Chondrocyte (in vitro differentiated cells): Measurements from ENCODE around the gene TMEM256. TPM values are rescaled to one million over a fixed set of nuclear protein-coding genes. Genes with fewer than 3 reads are reported as not detected.

Source experiments
- DNase-seq: peaks from one replicate; pipeline ENCODE4 v3.0.0; 2021; ENCODE audit warnings: mixed read lengths, low spot score
- H3K27ac Mint-ChIP-seq: one replicate; pipeline ENCODE4 v1.8.0; 2021; ENCODE audit warnings: mild to moderate bottlenecking, moderate library complexity, mixed read lengths; ENCODE audit not compliant: unreplicated experiment
- H3K27me3 Mint-ChIP-seq: 2 replicates; pipeline ENCODE4 v1.8.0; 2021; ENCODE audit warnings: low read depth, mixed read lengths
- H3K36me3 Mint-ChIP-seq: 2 replicates; pipeline ENCODE4 v1.8.0; 2021; ENCODE audit warnings: low read depth, mixed read lengths
- H3K4me1 Mint-ChIP-seq: 2 replicates; pipeline ENCODE4 v1.8.0; 2021; ENCODE audit warnings: low read depth, mild to moderate bottlenecking, mixed read lengths
- H3K4me3 Mint-ChIP-seq: one replicate; pipeline ENCODE4 v1.8.0; 2021; ENCODE audit warnings: mild to moderate bottlenecking, moderate library complexity, mixed read lengths; ENCODE audit not compliant: unreplicated experiment
- H3K9me3 Mint-ChIP-seq: 2 replicates; pipeline ENCODE4 v1.8.0; 2021; ENCODE audit warnings: low read depth, mixed read lengths
- total RNA-seq: library from RNA; stranded (reverse); gene quantifications from 3 replicates; pipeline ENCODE4 v1.2.1, GENCODE V29; 2021
- TF ChIP-seq, protein P1 (sequence below): fragments of 200-600 bp; sonication (generic); IDR thresholded peaks from 2 replicates; pipeline ENCODE4 v1.5.0; 2021; ENCODE audit warnings: antibody characterized with exemption, mild to moderate bottlenecking, moderate library complexity

Gene TMEM256
- total RNA-seq, 1 donor from 2014 or later, result 34.3 TPM

DNA sequence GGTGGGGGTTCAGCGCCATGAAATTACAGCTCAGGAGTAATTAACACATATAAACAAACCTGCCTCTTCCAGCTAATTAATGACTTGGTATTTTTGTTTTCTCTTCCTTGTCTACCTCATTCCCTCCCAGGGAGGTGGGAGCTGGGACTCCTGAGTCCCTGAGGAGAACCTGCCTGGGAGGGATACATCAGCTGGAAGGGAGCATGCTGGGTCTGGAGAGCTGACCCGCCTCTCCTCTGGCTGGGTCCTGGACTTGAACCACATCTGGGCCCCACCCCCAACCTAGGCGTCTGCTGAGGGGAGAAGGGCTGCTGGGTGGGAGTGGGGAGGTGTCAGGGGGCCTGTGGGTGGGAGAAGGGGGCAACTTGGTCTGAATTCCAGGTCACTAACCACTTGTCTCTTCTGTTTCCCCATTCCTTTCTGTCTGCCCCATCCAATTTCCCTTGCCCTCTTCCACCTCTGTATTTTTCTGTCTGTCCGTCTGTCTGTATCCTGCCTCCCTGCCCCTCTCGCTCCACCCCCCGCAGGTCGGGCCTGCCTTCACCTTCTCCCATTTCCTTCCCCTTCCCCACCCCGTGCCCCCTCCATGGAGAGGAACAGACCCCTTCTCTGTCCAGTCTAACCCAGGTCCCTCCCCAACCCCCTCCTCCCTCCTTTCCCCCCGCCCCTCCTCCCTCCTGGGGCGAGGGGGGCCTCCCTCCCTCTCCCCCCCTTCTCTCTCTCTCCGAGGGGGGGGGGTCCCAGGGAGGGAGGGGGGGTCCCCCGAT lies 3.8 kb upstream of the TMEM256 start, which contains the start of gene NLGN2:
Gene NLGN2 (plus strand): TSS at position 361 of the 767 bp plus-strand sequence. CDS start 411 bp downstream, outside the sequence.
- no peaks in the 10 kb centered on the region for H3K27me3 Mint-ChIP-seq
- DNase-seq, result no peak
- no peaks in the 10 kb centered on the region for H3K9me3 Mint-ChIP-seq
- TF ChIP-seq, protein P1, sequence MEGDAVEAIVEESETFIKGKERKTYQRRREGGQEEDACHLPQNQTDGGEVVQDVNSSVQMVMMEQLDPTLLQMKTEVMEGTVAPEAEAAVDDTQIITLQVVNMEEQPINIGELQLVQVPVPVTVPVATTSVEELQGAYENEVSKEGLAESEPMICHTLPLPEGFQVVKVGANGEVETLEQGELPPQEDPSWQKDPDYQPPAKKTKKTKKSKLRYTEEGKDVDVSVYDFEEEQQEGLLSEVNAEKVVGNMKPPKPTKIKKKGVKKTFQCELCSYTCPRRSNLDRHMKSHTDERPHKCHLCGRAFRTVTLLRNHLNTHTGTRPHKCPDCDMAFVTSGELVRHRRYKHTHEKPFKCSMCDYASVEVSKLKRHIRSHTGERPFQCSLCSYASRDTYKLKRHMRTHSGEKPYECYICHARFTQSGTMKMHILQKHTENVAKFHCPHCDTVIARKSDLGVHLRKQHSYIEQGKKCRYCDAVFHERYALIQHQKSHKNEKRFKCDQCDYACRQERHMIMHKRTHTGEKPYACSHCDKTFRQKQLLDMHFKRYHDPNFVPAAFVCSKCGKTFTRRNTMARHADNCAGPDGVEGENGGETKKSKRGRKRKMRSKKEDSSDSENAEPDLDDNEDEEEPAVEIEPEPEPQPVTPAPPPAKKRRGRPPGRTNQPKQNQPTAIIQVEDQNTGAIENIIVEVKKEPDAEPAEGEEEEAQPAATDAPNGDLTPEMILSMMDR, result no peak
- H3K4me1 Mint-ChIP-seq, result peaks cover 24% of the 10 kb centered on the region
- peak within 1 kb of the TSS; percentile 54 for H3K27ac Mint-ChIP-seq
- H3K4me3 Mint-ChIP-seq, result no peak within 1 kb of the TSS
- peaks cover 21% of the 10 kb centered on the region for H3K36me3 Mint-ChIP-seq

DNA sequence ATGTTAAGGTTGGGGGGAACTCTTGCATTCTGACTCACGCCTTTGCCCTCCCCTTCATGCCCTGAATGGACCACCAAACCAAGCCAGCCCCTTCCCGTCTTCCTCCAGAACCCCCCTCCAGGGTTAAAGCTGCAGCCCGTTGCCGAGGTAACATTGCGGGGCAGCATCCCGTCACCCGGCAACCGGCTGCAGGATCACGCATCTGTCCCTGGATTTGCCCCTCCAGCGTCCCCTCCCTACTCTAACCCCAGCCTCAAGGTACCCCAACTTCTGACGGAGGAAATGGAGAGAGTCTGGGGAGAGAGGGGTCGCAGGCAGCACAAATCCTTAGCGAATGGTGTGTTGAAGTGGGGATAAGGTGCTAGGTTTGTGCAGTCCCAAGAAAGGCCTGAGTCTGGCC lies 3.2 kb upstream of the TMEM256 start:
- Mint-ChIP-seq H3K4me1 (peaks cover 24% of the 10 kb centered on the region), H3K27me3 (no peaks in the 10 kb centered on the region), H3K9me3 (no peaks in the 10 kb centered on the region), H3K36me3 (peaks cover 20% of the 10 kb centered on the region), H3K4me3 (no peak overlapping the region), H3K27ac (no peak overlapping the region)
- DNase-seq, result no peak
- TF ChIP-seq, protein P1, result no peak

DNA sequence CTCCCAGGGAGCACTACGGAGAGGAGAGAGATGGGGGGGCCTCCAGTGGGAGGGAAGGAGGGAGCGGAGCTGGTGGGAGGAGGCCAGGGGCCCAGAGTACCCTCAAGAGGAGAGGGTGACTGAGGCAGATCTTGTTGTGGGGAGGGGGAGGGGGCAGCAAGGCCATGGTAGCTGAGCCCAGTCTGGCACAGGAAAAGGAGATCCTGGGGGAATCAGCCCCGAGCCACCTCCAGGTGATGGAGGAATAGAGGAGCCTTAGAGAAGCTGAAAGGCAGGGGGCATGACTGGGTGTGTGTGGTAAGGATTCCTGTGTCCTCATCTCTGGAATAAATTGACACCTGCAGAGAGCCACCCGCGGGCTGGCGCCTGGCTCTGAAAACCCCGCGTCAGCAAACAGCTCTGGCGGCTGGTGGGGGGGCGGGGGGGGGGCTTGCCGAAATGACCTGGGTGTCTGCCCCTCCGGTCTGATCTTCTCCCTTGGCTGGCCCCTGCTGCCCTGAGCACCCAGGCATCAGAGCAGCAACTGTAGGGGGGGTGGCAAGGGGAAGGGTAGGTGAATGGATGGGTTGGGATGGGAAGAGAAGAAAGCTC lies 2.4 kb upstream of the TMEM256 start:
- Mint-ChIP-seq H3K27ac (no peak overlapping the region), H3K9me3 (no peaks in the 10 kb centered on the region)
- TF ChIP-seq, protein P1, result no peak

DNA sequence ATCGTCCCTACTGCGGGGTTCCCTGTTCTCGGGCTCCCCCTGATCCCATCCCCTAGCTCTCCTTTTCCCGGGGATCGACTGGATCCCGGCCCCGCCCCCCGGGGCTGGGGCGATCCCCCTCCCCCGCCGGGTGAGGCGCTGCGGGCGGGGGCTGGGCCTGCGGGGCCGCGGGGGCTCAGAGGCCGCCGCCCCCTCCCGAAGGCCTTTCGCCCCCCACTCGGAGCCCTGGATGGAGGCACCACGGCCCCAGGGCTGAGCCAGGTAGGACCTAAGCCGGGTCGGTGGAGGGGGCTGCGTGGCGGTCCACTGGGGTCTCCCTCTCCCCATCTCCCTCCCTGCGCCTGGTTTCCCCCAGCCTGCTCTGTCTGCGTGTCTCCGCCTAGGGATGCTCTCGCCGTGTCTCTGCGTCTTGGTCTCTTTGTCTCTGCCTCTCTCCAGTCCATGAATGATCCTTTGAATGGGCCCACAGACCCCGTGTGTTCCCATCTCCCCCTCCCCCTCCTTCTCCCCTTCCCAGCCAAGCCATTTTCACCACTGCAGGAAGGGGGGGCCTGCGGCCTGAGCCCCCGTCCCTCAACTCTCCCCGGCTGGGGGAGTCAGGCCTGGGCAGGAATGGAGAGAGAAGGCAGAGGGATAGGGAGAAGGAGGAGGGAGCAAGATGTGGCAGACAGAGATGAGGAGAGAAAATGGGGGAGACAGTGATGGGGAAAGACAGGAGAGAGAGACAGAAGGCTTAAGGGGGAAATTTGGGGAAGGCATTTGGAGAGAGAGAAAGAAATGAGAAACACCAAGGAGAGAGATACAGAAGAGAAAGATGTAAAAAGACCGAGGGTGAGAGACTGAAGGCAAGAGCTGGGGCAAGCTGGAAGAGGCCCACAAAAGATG lies 1.7 kb upstream of the TMEM256 start:
- no peaks in the 10 kb centered on the region for H3K9me3 Mint-ChIP-seq
- TF ChIP-seq, protein P1, result no peak
- H3K36me3 Mint-ChIP-seq, result peaks cover 16% of the 10 kb centered on the region
- peaks cover 27% of the 10 kb centered on the region for H3K4me1 Mint-ChIP-seq
- peak overlapping the region; percentile 85 for H3K27ac Mint-ChIP-seq
- H3K27me3 Mint-ChIP-seq, result no peaks in the 10 kb centered on the region
- peak overlapping the region; percentile 85 for H3K4me3 Mint-ChIP-seq
- DNase-seq, result no peak

More for the DNA sequence above, 2.4 kb upstream of the TMEM256 start:
- no peak for DNase-seq
- Mint-ChIP-seq H3K4me1 (peaks cover 27% of the 10 kb centered on the region), H3K4me3 (peak overlapping the region; percentile 77), H3K36me3 (peaks cover 19% of the 10 kb centered on the region), H3K27me3 (no peaks in the 10 kb centered on the region)
